RWPE2 (cell line): ENCODE results near the gene CTLA4.

ENCODE experiments used
- ATAC-seq: fragments of 200-7000 bp; cut with Tn5 transposase; 3 replicates; pipeline ENCODE4 v1.9.1; 2021; ENCODE audit warnings: low read depth
- DNase-seq: peaks from one replicate; pipeline ENCODE4 v3.0.0-alpha.2; 2020; ENCODE audit warnings: low spot score
- H3K27ac ChIP-seq: fragments of 450-650 bp; 2 replicates; pipeline ENCODE4 v1.5.1; 2017; ENCODE audit warnings: mild to moderate bottlenecking; ENCODE audit not compliant: poor library complexity, severe bottlenecking
- H3K27me3 ChIP-seq: fragments of 250-450 bp; sonication (Bioruptor Pico); 2 replicates; pipeline ENCODE4 v1.5.1; 2021; ENCODE audit warnings: mild to moderate bottlenecking, moderate library complexity; ENCODE audit not compliant: insufficient read depth, poor library complexity, severe bottlenecking
- H3K36me3 ChIP-seq: fragments of 250-450 bp; sonication (Bioruptor Pico); 2 replicates; pipeline ENCODE4 v1.5.1; 2020; ENCODE audit warnings: low read depth, mild to moderate bottlenecking, moderate library complexity
- H3K4me1 ChIP-seq: fragments of 250-450 bp; sonication (Bioruptor Pico); 2 replicates; pipeline ENCODE4 v1.5.1; 2021; ENCODE audit warnings: mild to moderate bottlenecking, moderate library complexity; ENCODE audit not compliant: insufficient read depth, poor library complexity, severe bottlenecking
- H3K4me3 ChIP-seq: fragments of 250-450 bp; sonication (Bioruptor Pico); 2 replicates; pipeline ENCODE4 v1.5.1; 2021; ENCODE audit warnings: mild to moderate bottlenecking, moderate library complexity; ENCODE audit not compliant: severe bottlenecking
- H3K9me3 ChIP-seq: fragments of 250-450 bp; sonication (Bioruptor Pico); 2 replicates; pipeline ENCODE4 v1.5.1; 2021; ENCODE audit warnings: mild to moderate bottlenecking, moderate library complexity; ENCODE audit not compliant: severe bottlenecking
- TF ChIP-seq, protein P1 (sequence below): fragments of 450-650 bp; IDR thresholded peaks from one replicate; pipeline ENCODE4 v1.5.1; 2017; ENCODE audit warnings: mild to moderate bottlenecking, moderate library complexity; ENCODE audit not compliant: poor library complexity, severe bottlenecking

Gene CTLA4

GRCh38 chr2:203873461-203873860 is 5.9 kb downstream of the CTLA4 start:
- ATAC-seq (no peak), DNase-seq (no peak)
- Histone ChIP-seq H3K36me3 (no peaks in the 10 kb centered on the region), H3K4me1 (no peaks in the 10 kb centered on the region), H3K27ac (no peak overlapping the region), H3K9me3 (no peaks in the 10 kb centered on the region), H3K4me3 (no peak overlapping the region), H3K27me3 (no peaks in the 10 kb centered on the region)
- TF ChIP-seq, protein P1, sequence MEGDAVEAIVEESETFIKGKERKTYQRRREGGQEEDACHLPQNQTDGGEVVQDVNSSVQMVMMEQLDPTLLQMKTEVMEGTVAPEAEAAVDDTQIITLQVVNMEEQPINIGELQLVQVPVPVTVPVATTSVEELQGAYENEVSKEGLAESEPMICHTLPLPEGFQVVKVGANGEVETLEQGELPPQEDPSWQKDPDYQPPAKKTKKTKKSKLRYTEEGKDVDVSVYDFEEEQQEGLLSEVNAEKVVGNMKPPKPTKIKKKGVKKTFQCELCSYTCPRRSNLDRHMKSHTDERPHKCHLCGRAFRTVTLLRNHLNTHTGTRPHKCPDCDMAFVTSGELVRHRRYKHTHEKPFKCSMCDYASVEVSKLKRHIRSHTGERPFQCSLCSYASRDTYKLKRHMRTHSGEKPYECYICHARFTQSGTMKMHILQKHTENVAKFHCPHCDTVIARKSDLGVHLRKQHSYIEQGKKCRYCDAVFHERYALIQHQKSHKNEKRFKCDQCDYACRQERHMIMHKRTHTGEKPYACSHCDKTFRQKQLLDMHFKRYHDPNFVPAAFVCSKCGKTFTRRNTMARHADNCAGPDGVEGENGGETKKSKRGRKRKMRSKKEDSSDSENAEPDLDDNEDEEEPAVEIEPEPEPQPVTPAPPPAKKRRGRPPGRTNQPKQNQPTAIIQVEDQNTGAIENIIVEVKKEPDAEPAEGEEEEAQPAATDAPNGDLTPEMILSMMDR = no peak

DNA sequence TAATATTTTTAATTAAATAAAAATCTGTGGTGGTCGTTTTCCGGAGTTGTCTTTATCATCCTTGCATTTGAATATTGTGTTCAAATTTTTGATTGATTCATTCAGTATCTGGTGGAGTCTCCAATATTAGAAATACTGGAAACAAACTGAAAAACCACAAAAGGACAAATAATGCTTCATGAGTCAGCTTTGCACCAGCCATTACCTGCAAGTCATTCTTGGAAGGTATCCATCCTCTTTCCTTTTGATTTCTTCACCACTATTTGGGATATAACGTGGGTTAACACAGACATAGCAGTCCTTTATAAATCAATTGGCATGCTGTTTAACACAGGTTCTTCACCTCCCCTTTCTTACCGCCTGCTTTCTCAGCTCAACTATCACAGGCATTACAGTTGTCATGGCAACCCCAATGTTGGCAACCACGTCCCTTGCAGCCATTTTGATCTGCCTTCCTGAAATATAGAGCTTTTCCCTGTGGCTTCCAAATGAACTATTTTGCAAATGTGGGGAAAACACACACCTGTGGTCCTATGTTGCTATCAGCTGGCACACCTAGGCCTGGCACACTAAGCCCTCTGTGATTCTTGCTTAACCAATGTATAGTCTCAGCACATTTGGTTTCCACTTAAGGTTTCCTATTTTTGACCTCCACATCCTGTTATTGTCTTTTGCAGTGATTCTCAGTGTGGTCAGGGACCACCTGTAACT is 6.5 kb downstream of the CTLA4 start:
- no peak for ATAC-seq
- H3K4me3 ChIP-seq = no peak overlapping the region
- no peak for DNase-seq
- no peak overlapping the region for H3K27ac ChIP-seq
- H3K4me1 ChIP-seq = no peaks in the 10 kb centered on the region
- no peaks in the 10 kb centered on the region for H3K9me3 ChIP-seq
- TF ChIP-seq, protein P1 = no peak
- no peaks in the 10 kb centered on the region for H3K27me3 ChIP-seq
- H3K36me3 ChIP-seq = no peaks in the 10 kb centered on the region

- H3K4me1 ChIP-seq = no peaks in the 10 kb centered on the region
- no peak overlapping the region for H3K4me3 ChIP-seq
These were observed 7.9 kb downstream of the CTLA4 start for GRCh38 chr2:203875471-203875870.

DNA sequence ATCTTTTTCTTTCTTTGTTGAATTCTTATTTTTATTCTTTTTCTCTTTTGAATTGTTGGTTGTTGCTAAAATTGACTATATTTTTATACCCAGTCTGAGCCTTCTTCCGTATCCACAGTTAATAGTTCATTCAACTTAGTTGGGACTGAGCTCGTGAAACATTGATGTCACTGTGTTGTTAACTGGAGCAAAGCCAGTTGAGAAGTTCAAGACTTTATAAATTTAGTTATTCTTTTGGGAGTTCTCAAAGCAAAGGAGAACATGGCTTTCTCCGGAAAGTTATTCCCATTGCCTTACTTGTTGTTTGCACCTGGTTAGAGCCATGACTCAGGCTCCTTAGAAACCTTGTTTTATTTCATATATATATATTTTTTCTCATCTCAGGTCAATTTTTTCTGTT is 8.8 kb downstream of the CTLA4 start:
- TF ChIP-seq, protein P1 = no peak
- DNase-seq (no peak), ATAC-seq (no peak)
- Histone ChIP-seq H3K36me3 (no peaks in the 10 kb centered on the region), H3K9me3 (no peaks in the 10 kb centered on the region), H3K27ac (no peak overlapping the region), H3K4me1 (no peaks in the 10 kb centered on the region), H3K27me3 (no peaks in the 10 kb centered on the region), H3K4me3 (no peak overlapping the region)

More at GRCh38 chr2:203875471-203875870, 7.9 kb downstream of the CTLA4 start:
- TF ChIP-seq, protein P1 = no peak
- ATAC-seq = no peak
- no peak for DNase-seq
- H3K27ac ChIP-seq = no peak overlapping the region
- no peaks in the 10 kb centered on the region for H3K9me3 ChIP-seq
- H3K27me3 ChIP-seq = no peaks in the 10 kb centered on the region
- H3K36me3 ChIP-seq = no peaks in the 10 kb centered on the region

DNA sequence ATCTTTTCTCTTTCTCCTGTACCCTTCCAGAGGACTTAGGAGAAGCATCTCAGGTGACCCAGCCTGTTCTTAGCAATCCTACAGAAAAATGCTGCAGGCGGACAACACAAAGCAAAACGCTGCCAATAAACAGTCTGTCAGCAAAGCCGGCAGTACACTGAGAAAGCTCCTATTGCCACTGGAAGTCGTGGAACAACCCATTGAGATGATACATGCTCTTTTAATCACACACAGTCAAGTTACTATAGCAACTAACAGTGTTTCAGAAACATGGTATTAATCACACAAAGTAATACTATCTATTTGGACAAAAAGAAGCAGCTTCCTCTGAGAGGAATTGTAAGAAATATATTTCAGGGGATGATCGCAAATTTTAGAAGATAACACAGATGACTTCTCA is 10.5 kb downstream of the CTLA4 start:
- Histone ChIP-seq H3K27ac (no peak overlapping the region), H3K27me3 (no peaks in the 10 kb centered on the region), H3K4me3 (no peak overlapping the region), H3K9me3 (no peaks in the 10 kb centered on the region), H3K36me3 (no peaks in the 10 kb centered on the region), H3K4me1 (no peaks in the 10 kb centered on the region)
- TF ChIP-seq, protein P1 = no peak
- ATAC-seq (no peak), DNase-seq (no peak)
